HG02970 (cell line): Measurements from ENCODE around the gene SSPN.
"Not testable (repeated sequence)": the region's sequence is repeated elsewhere in the genome, so short reads cannot be mapped to it uniquely, and the experiment has no call there.

Experiments
- ATAC-seq: cut with Tn5 transposase; IDR thresholded peaks from one replicate; pipeline ENCODE4 v1.9.1; 2021; ENCODE audit warnings: mild to moderate bottlenecking, moderate library complexity, moderate number of reproducible peaks; ENCODE audit not compliant: unreplicated experiment, low FRiP score

Gene SSPN

DNA sequence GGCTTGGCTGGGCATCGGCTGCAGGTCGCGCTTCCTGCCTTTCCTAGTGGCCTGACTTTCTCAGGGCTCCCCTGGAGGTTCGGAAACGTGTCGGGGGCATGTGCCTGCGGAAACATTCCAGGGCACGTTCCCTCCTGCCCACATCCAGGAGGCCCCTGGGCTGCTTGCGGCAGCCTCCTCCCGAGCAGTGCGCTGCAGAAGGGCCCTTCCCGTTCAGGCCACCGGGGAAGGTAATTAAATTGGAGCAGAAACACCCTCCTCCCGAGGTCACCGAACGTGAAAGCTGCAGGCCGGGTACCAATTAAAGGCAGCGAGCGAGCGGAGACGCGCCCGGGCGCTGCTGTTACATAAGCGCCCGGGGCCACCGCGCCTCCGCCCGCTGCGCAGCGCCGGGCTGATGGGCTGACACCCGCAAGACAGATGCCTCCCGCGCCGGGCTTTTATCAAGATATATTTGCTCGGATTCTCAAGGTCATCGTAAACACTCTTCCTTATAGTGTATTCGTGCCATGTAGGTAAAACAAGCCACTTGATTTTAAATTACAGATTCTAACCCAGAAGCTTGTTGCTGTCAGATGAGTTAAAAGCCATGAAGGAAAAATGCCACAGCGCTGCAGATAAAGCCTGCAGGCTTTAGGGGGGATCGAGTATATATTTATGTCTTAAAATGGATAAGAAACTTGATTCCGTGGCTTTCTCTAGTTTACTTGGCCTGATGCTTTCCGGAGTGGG lies 31.4 kb downstream of the SSPN start:
- ATAC-seq = no peak

DNA sequence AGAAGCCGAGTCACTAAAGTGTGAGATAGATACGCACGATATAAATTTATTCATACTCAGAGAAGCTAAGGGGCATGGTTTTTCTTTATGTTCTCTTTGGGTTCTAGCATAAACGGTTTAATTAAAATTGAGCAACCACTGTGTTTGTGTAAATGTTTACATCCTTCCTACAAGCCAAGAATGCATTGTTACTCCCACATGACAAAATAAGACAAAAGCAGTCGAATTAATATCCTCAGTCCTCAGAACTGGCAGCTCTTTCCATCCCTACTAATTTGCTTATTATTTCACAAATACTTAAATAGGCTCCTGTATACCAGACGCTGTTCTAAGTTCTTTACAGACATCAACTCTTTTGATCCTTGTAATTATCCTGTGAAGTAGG lies 32.0 kb downstream of the SSPN start:
- no peak for ATAC-seq

DNA sequence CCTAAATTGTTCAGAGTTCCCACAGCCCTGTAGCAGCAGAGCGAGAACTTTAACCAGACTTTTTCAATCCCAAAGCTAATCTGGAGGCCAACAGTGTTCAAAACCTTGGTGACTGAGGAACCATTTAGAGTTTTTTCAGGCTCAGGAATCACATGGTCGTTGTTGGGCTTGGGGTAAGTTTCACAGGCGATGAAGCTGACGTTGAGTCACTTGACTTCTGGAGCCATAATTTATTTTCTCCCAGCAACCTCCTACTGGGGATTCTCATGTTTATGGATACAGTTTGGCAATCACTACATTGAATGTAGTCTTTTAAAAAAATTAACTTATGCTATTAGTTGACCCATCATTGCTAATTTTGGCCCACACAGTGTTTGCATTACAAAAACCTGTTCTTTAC lies 34.5 kb downstream of the SSPN start:
- ATAC-seq = no peak

DNA sequence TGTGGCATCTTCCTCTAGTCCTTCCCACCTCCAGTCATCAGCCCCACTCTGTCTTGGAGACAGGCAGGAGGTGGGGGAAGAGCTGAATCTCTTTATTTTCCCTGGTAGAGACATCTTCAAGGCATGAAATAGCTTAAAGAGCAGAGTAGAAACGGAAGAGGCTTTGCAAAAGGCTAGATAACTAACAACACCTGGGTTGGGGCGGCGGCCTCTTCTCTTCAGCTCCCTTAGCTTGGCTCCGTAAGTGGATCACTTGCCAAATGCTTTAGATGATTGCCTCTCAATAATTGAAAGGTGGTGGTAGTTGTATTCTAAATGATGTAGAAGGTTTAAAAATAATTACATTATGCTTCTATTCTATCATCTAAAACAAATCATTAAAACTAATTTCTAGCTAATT lies 36.1 kb downstream of the SSPN start:
- no peak for ATAC-seq

DNA sequence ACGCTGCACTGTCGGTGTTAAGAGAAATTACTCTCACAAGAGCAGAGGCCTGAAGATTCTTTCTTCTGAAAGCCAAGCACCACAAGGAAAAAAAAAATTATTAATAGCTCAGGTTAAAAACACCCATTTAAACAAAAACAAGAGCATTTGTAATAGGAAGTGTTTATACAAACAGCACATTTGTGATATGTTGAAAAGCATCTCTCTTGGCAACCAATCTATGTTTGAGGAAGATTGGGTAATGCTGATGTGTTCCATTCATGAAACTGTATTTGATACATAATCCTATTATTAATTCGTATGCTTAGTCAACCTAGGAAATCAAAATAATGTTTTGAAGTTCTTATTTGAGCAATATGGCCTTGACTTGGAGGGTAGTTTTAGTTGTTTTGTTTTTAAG lies 36.5 kb downstream of the SSPN start:
- no peak for ATAC-seq

DNA sequence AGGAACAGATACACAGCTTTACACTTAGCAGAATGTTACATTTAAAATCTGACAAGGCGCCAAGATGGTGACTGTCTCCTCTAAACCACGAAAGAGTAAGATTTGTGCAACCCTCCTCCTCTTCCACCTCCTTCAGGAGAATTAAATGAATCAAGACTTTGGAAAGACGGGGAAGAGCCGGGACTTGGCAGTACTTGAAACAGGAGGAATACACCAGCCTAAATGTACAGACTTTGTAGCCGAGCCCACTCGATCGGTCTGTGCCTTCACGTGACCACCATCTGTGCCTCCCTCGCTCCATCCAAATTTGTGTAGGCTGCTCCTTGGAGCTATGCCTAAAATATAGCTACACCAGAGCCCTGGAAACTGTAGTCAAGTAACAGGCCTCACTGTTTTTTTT lies 38.3 kb downstream of the SSPN start:
- ATAC-seq = no peak

DNA sequence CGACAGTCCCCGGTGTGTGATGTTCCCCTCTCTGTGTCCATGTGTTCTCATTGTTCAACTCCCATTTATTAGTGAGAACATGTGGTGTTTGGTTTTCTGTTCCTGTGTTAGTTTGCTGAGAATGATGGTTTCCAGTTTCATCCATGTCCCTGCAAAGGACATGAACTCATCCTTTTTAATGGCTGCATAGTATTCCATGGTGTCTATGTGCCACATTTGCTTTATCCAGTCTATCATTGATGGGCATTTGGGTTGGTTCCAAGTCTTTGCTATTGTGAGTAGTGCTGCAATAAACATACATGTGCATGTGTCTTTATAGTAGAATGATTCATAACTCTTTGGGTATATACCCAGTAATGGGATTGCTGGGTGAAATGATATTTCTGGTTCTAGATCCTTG lies 40.1 kb downstream of the SSPN start:
- ATAC-seq = not testable (repeated sequence)

DNA sequence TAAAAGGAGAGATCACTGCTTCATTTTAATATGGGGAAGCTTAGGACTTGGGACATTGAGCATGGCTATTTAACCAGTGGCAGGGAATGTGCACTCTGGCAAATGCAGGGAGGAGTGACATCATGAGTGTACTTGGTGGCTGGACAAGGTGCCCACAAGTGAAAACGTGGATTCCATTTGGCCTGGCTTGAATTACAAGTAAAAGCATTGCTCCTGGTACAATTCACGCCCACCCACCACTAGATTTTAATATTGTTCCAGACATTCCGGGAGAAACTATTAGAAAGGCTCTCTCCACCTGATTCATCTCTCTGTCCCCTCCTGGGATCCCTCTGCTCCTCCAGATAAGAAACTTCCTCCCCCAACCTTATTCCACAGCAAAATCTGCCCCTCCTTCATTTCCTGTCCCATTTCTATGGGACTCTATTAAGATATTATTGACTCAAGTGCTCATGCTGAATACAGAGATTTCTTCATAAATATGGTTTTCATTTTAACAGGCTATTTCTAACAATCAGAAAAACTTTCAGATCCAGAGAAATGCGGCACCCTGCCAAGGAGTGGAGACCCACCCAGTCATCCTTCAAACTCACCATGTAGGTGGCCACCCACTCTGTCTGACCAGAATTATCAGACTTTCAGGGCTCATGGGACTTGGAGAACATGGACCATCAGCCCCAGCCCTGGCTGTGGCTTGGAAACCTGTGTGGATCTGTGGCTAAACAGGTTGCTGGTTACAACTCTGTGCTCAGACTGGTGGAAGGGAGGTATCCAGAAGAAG lies 43.2 kb downstream of the SSPN start:
- no peak for ATAC-seq

DNA sequence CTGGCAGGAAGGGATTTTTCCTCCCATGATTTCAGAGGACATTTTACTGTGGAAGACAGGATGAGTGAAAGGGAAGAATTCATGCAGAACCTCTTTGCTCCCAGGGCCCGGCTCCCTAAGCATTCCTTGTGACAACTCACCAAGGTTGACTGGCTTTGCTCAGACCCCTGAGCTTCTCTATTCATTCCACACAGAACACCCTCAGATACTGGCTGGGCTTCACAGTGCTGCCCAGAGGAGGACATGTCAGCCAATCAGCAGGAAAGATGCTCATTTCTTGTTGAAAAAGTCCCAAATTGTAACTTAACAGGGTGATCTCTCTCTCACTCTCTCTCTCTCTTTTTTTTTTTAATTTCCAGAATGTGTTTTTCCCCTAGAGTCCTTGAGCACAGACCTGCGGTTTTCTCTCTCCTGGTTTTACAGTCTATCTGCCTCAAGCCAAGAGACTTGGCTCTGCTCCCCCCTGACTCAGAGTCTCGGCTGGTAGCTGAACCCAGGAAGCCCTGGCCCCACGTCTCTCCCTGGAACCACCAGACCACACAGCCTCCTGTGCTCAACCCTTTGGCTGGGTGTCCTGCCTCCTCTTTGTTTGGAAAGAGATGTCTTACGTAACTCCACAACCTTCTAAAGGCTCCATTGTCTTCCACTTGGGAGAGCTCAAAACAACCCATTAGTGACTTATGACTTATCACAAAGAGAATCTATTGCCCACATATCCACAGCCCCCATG lies 43.9 kb downstream of the SSPN start:
- ATAC-seq = no peak

DNA sequence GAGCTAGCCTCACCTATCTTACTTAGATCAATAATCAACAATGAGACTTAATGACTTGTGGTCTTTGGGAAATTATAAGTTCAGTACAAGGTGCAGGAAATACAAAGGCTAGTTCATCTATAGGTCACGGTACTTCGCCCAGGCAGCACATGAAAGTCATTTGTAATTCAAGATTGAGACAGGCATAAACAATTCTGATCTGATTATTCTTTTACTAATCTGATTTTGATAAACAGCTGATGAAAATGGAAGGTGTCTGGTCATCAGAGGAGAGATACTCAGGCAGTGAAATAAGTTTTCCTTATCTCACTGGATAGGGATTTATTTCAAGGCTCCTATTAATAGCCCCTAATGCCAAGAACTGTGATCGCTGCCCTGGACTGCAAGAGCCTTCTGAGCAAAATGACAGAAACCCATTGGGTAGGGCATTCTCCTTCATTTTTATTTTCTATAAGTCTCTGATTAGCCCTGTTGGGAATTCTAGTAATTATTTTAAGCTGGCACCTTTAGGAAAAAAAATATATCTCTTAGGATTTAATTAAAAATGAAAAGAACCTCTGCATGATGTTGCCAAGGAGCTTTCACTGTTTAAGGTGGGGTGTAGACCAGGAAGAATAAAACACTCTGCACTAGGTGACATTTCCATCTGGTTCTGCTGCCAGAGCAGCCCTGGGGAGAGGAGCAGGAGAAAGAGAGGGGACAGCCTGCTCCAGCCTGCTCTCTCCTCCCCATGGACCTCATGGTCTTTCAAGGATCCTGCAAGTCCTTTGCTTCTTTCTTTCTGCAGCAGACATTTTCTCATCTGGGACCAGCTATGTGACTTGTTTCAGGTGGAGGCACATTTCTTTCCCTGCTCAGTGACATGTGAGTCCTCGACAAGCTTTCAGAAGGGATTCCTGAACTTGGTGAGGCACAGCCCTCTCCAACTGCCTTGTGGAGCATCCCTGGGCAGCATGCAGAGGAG lies 44.8 kb downstream of the SSPN start:
- ATAC-seq = no peak

DNA sequence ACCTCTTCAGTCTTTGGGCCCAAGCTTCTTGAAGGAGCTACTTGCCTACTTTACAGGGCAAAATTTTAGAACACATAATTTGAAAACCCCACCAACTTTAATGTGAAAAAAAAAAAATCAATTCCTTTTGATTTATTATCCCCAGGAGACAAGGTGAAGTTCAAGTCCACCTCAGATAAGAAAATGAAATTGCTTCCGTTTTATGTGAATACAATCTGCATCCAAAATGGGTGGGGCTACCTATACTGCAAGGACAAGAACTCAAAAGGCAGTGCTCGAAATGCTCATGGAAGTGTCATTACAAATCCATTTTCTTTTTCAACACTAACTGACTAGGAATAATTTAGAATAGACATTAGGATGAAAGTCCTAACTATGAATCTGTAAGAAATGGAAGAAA lies 45.7 kb downstream of the SSPN start:
- ATAC-seq = no peak

DNA sequence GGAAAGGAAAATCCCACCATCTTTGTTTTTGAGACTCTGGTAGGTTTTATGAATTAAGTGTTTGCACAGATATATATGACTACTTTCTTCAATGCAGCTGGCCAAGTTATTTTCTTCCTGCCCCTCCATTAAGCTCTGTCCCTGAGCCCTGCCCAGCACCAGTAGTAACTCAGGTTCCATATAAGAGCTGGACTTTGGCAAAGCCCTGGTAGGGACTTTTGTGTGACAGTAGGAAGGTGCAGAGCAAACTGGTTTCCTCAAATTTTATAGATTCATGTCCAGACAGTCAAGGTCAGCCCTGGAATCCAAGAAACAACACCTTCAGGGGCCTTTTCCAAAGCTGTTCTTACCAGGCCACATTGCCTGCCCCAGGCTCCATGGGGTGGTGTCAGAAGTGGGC lies 47.3 kb downstream of the SSPN start:
- no peak for ATAC-seq

DNA sequence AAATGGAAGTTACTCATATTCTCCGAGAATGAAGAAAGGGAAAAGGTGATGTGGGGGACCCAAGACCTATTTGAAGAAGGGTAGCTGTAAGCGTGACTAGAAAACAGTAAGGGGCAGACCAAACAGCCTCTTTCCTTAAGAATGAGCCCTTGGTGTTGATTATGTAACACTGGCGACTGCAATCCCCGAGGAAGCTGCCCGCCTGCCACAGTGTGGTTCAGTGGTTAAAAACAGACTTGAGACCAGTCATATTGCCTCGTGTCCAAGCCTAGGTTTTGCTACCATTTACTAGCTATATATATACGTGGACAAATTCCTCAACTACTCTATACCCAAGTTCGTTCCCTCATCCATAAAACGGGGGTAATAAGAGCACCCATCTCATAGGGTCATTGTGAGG lies 49.1 kb downstream of the SSPN start:
- ATAC-seq = no peak

DNA sequence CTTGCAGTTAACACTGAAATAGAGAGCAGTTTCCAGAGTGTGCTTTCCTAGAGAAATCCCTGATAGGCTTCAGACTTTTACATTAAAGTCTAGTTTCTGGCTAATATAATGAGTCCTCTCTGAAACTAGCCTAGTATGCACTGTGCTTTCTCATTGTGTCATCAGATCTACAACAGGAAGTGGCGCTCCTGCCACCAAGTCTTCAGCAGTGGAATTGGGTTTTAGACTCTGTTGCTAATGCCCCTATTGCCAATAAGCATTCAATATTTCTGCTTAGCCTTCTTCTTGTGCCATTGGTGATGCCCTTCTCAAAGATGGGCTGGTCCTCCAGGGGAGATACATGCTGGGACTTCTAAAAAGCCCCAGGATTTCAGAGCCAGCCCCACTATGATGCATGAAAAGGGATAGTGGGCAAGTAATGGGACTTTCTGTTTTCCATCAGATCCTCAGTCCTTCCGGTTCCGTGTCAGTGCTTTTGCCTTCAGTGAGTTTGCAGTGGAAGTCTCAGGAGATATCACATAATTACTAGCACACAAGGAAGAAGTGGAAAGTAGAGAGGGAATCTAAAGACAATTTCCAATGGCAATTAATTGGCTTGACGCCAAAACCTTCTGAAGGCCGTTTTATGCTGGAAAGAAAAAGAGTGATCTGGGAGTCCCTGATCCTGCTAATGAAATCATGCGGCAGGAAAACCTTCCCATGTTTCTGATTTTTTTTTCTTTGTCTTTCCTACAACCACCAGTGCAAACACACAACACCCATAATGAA lies 50.0 kb downstream of the SSPN start:
- ATAC-seq = no peak

DNA sequence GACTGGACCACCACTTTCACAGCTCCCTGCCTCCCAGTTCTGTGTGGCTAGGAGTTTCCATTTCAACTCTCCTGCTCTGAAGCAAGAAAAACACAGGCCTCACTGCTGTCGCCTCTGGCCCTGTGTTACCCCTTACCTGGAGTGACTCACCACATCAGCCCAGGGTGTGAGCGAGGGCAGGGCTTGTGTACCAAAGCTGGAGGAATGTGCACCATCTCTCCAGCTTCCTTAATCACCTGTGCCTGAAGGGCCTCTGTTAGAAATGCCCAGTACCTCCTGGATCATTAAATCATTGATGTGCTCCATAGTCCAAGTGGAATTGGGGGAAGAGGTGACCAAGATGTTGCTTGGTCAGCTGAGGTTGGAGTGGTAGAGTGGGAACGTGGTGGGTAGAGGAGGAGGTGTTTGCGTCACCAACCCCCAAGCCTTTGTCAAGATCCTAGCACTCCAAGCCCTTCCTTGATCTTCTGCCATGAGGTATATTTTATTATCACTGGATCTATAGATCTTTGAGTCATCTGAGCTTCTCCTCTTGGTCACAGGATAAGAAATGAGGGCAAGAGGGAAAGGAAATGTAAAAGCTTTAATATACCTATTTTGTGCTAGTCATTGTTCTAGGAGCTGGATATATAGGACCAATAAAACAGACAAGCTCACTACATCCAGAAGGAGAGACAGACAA lies 51.3 kb downstream of the SSPN start:
- no peak for ATAC-seq

DNA sequence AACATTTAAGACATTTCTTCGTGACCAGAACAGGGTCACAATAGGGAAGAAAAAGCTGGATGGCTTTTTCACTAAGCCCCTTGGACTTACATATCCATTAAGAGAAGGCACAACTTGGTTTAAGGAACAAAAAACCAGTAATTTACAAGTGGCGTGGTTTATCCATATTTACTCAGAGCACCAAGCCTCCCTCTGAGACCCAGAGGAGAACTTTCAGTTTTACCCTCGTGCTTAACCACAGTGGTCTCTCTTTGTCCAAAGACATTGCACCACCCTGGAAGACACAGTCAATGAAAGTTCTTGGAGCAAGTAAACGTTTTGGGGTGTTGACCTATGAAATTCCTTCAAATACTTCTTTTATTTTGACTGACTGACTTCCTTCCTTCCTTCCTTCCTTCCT lies 52.5 kb downstream of the SSPN start:
- ATAC-seq = no peak

DNA sequence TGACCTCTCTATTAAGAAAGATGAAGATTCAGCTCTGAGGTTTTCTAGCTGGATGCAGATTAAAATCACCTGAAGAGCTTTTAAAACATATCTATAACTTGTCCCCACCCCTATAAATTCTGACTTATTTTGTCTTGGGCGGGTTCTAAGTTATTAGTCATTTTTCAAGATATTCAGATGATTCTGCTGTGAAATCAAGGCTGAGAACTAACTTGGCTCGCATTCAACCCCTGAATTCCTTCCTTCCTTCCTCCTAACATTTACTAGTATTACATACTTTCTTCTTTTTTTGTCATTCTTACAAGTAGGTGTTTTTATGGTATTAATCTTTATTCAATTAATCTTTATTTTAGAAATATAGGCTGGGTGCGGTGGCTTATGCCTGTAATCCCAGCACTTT lies 55.4 kb downstream of the SSPN start:
- ATAC-seq = no peak

DNA sequence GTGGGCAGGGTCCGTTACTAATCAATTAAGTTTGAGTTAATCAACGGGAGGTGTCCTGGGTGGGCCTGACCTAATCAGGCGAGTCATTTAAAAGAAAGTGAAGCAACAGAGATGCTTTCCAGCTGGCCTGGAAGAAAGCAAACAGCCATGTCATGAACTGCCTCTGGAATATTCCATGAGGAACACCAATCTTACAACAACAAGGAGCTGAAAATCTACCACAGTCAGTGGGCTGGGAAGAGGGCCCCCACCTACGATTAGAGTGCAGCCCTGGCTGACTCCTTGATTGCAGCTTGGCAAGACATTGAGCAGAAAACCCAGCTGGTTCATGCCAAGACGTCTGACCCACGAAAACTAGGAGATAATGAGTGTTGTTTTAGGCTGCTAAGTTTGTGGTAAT lies 56.2 kb downstream of the SSPN start:
- ATAC-seq = no peak

DNA sequence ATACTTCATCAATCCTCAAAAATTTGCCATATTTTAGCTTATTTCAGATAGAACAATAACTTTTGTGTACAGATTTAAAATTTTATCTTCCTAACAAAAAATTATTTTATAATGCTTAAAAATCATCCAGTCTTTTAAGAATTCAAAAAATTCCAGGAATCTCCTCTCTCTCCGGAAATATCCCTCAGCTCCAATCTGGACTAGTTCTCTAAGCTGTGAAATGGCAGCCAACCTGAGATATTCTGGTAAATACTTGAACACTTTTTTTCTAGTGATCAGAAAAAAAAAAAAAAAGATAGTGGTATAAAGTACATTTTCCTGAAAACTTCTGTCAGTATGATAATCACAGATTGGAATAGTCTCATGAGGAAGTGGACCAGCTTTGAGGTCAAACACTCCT lies 57.6 kb downstream of the SSPN start:
- no peak for ATAC-seq
